H9 (cell line): ENCODE results near the gene MORC4. TPM values are rescaled to one million over a fixed set of nuclear protein-coding genes. Genes with fewer than 3 reads are reported as not detected.

Experiments
- DNase-seq: peaks from one replicate; pipeline ENCODE4 v3.0.0-alpha.2; 2017
- H2AFZ ChIP-seq: one replicate; pipeline ENCODE4 v1.6.1; 2013; ENCODE audit warnings: mild to moderate bottlenecking, low read length, control low read depth, moderate library complexity
- H2AK5ac ChIP-seq: 2 replicates; pipeline ENCODE4 v1.6.1; 2013; ENCODE audit warnings: low read length, control low read depth, mixed read lengths; ENCODE audit not compliant: insufficient read length
- H2BK120ac ChIP-seq: one replicate; pipeline ENCODE4 v1.6.1; 2013; ENCODE audit warnings: low read depth, mild to moderate bottlenecking, low read length, control low read depth, inconsistent platforms; ENCODE audit not compliant: poor library complexity, severe bottlenecking
- H2BK12ac ChIP-seq: 2 replicates; pipeline ENCODE4 v1.6.1; 2013; ENCODE audit warnings: low read length, control low read depth, mixed read lengths, low read depth; ENCODE audit not compliant: insufficient read length
- H2BK15ac ChIP-seq: 2 replicates; pipeline ENCODE4 v1.6.1; 2013; ENCODE audit warnings: low read depth, low read length, control low read depth
- H2BK20ac ChIP-seq: one replicate; pipeline ENCODE4 v1.6.1; 2013; ENCODE audit warnings: low read depth, mild to moderate bottlenecking, low read length, control low read depth, inconsistent platforms; ENCODE audit not compliant: poor library complexity, severe bottlenecking
- H2BK5ac ChIP-seq: 2 replicates; pipeline ENCODE4 v1.6.1; 2013; ENCODE audit warnings: low read length, control low read depth, mixed read lengths; ENCODE audit not compliant: insufficient read length
- H3K14ac ChIP-seq: 2 replicates; pipeline ENCODE4 v1.6.1; 2013; ENCODE audit warnings: low read length, control low read depth; ENCODE audit not compliant: insufficient read depth
- H3K18ac ChIP-seq: 2 replicates; pipeline ENCODE4 v1.6.1; 2013; ENCODE audit warnings: low read depth, mild to moderate bottlenecking, mixed read lengths, low read length, control low read depth; ENCODE audit not compliant: insufficient read length
- H3K23ac ChIP-seq: 2 replicates; pipeline ENCODE4 v1.6.1; 2013; ENCODE audit warnings: low read length, control low read depth, mixed read lengths, low read depth; ENCODE audit not compliant: insufficient read length
- H3K23me2 ChIP-seq: 2 replicates; pipeline ENCODE4 v1.6.1; 2013; ENCODE audit warnings: low read depth, mild to moderate bottlenecking, mixed read lengths, low read length, control low read depth; ENCODE audit not compliant: insufficient read length, poor library complexity, severe bottlenecking
- H3K27ac ChIP-seq: 2 replicates; pipeline ENCODE4 v1.5.1; 2013; ENCODE audit warnings: low read length, control low read depth, mixed read lengths, low read depth; ENCODE audit not compliant: insufficient read length
- H3K27me3 ChIP-seq: 2 replicates; pipeline ENCODE4 v1.6.1; 2013; ENCODE audit warnings: low read length, control low read depth, inconsistent platforms; ENCODE audit not compliant: insufficient read depth
- H3K4ac ChIP-seq: 2 replicates; pipeline ENCODE4 v1.6.1; 2013; ENCODE audit warnings: low read depth, mild to moderate bottlenecking, control low read depth, inconsistent platforms, low read length, moderate library complexity
- H3K4me1 ChIP-seq: 2 replicates; pipeline ENCODE4 v1.6.1; 2013; ENCODE audit warnings: low read length, control low read depth, inconsistent platforms; ENCODE audit not compliant: insufficient read depth
- H3K4me2 ChIP-seq: 2 replicates; pipeline ENCODE4 v1.6.1; 2013; ENCODE audit warnings: low read length, control low read depth, mixed read lengths; ENCODE audit not compliant: insufficient read length, insufficient read depth
- H3K56ac ChIP-seq: 2 replicates; pipeline ENCODE4 v1.6.1; 2013; ENCODE audit warnings: low read depth, mild to moderate bottlenecking, mixed read lengths, low read length, control low read depth; ENCODE audit not compliant: insufficient read length
- H3K79me1 ChIP-seq: 2 replicates; pipeline ENCODE4 v1.6.1; 2013; ENCODE audit warnings: low read depth, mild to moderate bottlenecking, moderate library complexity, low read length, control low read depth, inconsistent platforms; ENCODE audit not compliant: insufficient read depth, poor library complexity, severe bottlenecking
- H3K79me2 ChIP-seq: 2 replicates; pipeline ENCODE4 v1.6.1; 2013; ENCODE audit warnings: low read length, control low read depth, inconsistent platforms; ENCODE audit not compliant: insufficient read depth
- H3K9ac ChIP-seq: 2 replicates; pipeline ENCODE4 v1.6.1; 2013; ENCODE audit warnings: low read length, control low read depth, mixed read lengths; ENCODE audit not compliant: insufficient read length; ENCODE audit errors: extremely low read depth
- H3K9me3 ChIP-seq: one replicate; pipeline ENCODE4 v1.6.1; 2013; ENCODE audit warnings: low read depth, low read length, inconsistent platforms; ENCODE audit not compliant: control insufficient read depth
- H3T11ph ChIP-seq: one replicate; pipeline ENCODE4 v1.6.1; 2013; ENCODE audit warnings: mild to moderate bottlenecking, low read length, control low read depth, inconsistent platforms
- H4K20me1 ChIP-seq: one replicate; pipeline ENCODE4 v1.6.1; 2013; ENCODE audit not compliant: control insufficient read depth, insufficient read length, insufficient read depth
- H4K5ac ChIP-seq: 2 replicates; pipeline ENCODE4 v1.6.1; 2013; ENCODE audit warnings: low read depth, mild to moderate bottlenecking, mixed read lengths, low read length, control low read depth; ENCODE audit not compliant: insufficient read length
- H4K8ac ChIP-seq: replicated peaks from 2 replicates; pipeline ENCODE4 v1.6.1; 2013; ENCODE audit warnings: low read length, control low read depth, mixed read lengths, low read depth; ENCODE audit not compliant: insufficient read length
- H4K91ac ChIP-seq: 2 replicates; pipeline ENCODE4 v1.6.1; 2013; ENCODE audit warnings: low read depth, mild to moderate bottlenecking, moderate library complexity, mixed read lengths, low read length, control low read depth; ENCODE audit not compliant: insufficient read length
- H3K27ac Mint-ChIP-seq, 3 experiments: 2 replicates in 2 of 3; 3 replicates in 1 of 3; pipeline ENCODE4 v1.8.0; 2020 to 2021; ENCODE audit warnings: mixed read lengths in 3 of 3, mild to moderate bottlenecking in 1 of 3, moderate library complexity in 1 of 3
- H3K27me3 Mint-ChIP-seq: 2 replicates; pipeline ENCODE4 v1.8.0; 2021; ENCODE audit warnings: low read depth, mild to moderate bottlenecking, moderate library complexity, mixed read lengths
- H3K36me3 Mint-ChIP-seq, 3 experiments: 2 replicates in 2 of 3; 3 replicates in 1 of 3; pipeline ENCODE4 v1.8.0; 2020 to 2021; ENCODE audit warnings: low read depth in 3 of 3, mixed read lengths in 3 of 3; ENCODE audit not compliant: insufficient read depth in 1 of 3
- H3K4me1 Mint-ChIP-seq, 2 experiments: 2 replicates each; pipeline ENCODE4 v1.8.0; 2020; ENCODE audit warnings: mixed read lengths in 2 of 2
- H3K4me3 Mint-ChIP-seq, 2 experiments: 2 replicates in 1 of 2; 3 replicates in 1 of 2; pipeline ENCODE4 v1.8.0; 2020 to 2021; ENCODE audit warnings: mild to moderate bottlenecking in 2 of 2, mixed read lengths in 2 of 2, moderate library complexity in 1 of 2
- H3K9me3 Mint-ChIP-seq, 2 experiments: 2 replicates in 1 of 2; 3 replicates in 1 of 2; pipeline ENCODE4 v1.8.0; 2020; ENCODE audit warnings: mild to moderate bottlenecking in 2 of 2, mixed read lengths in 2 of 2, moderate library complexity in 1 of 2
- WGBS: extraction: QIAGEN DNeasy Blood & Tissue Kit; methylation state at CpG from one replicate; pipeline ENCODE4 v1.1.7; 2013; ENCODE audit warnings: missing lambda C conversion rate, low lambda C conversion rate, mixed read lengths; ENCODE audit not compliant: insufficient read length; ENCODE audit errors: extremely low coverage; 5-methylcytosine and 5-hydroxymethylcytosine counted together
- total RNA-seq: library from RNA; stranded (reverse); gene quantifications from 2 replicates; pipeline ENCODE4 v1.2.1, GENCODE V29; 2021
- TF ChIP-seq, protein P1 (sequence below): fragments of 200-600 bp; sonication (generic); conservative IDR thresholded peaks from 3 replicates; pipeline ENCODE4 v1.8.0; 2021; ENCODE audit warnings: antibody characterized with exemption, mild to moderate bottlenecking

Gene MORC4
- total RNA-seq, 1 experiment from 2014 or later: 4.3 TPM

DNA sequence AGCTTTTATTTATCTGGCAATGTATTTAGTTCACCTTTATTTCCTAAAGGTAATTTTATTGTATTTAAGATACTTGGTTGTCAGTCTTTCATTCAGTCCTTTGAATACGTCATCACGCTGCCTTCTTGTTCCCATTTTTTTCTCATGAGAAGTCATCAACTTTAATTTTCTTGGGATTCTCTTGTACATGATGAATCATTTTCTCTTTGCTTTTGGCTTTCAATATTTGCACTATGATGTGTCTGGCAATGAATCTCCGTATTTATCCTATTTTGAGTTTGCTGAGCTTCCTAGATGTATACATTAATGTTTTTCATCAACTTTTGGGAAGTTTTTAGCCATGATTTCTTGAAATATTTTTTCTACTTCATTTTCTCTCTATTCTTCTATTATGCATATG is 51.4 kb downstream of the MORC4 start:
- Histone ChIP-seq H2AK5ac (no peak overlapping the region), H3K18ac (no peak overlapping the region), H3K79me1 (no peaks in the 10 kb centered on the region), H3K27ac (no peak overlapping the region), H3K23me2 (no peaks in the 10 kb centered on the region), H3K14ac (no peak overlapping the region), H2AFZ (no peak overlapping the region), H2BK20ac (no peak overlapping the region), H4K91ac (no peak overlapping the region), H2BK120ac (no peak overlapping the region), H2BK15ac (no peak overlapping the region), H2BK12ac (no peak overlapping the region), H4K8ac (no peak overlapping the region), H3K4me1 (no peaks in the 10 kb centered on the region), H3K27me3 (no peaks in the 10 kb centered on the region), H4K20me1 (no peaks in the 10 kb centered on the region), H3K4me2 (no peak overlapping the region), H2BK5ac (no peak overlapping the region), H3K56ac (no peak overlapping the region), H3T11ph (no peak overlapping the region), H4K5ac (no peak overlapping the region), H3K4ac (no peak overlapping the region), H3K9me3 (no peaks in the 10 kb centered on the region), H3K9ac (no peak overlapping the region), H3K23ac (no peak overlapping the region), H3K79me2 (no peaks in the 10 kb centered on the region)
- Mint-ChIP-seq H3K27ac (no peak overlapping the region), H3K36me3 (no peaks in the 10 kb centered on the region; a peak in 1 of 7 replicates), H3K27me3 (no peaks in the 10 kb centered on the region; the same call in 1 of the 2 replicates), H3K4me1 (no peaks in the 10 kb centered on the region), H3K4me3 (no peak overlapping the region), H3K9me3 (peaks cover 0 to 23% of the 10 kb centered on the region in 2 experiments; a peak in 1 of 5 replicates)
- no peak for DNase-seq
- TF ChIP-seq, protein P1, sequence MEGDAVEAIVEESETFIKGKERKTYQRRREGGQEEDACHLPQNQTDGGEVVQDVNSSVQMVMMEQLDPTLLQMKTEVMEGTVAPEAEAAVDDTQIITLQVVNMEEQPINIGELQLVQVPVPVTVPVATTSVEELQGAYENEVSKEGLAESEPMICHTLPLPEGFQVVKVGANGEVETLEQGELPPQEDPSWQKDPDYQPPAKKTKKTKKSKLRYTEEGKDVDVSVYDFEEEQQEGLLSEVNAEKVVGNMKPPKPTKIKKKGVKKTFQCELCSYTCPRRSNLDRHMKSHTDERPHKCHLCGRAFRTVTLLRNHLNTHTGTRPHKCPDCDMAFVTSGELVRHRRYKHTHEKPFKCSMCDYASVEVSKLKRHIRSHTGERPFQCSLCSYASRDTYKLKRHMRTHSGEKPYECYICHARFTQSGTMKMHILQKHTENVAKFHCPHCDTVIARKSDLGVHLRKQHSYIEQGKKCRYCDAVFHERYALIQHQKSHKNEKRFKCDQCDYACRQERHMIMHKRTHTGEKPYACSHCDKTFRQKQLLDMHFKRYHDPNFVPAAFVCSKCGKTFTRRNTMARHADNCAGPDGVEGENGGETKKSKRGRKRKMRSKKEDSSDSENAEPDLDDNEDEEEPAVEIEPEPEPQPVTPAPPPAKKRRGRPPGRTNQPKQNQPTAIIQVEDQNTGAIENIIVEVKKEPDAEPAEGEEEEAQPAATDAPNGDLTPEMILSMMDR: no peak
- no CpG with 5 or more reads among the region's 3 CpGs for WGBS
